A549 treated with dexamethasone at 1 μM for 4 hours (cell line): ENCODE results near the gene WWOX. TPM values are rescaled to one million over a fixed set of nuclear protein-coding genes. Genes with fewer than 3 reads are reported as not detected.

ENCODE experiments used
- total RNA-seq: library from RNA; stranded (reverse); fragments of 200-300 nt; extraction: Qiagen RNA extraction; gene quantifications from 5 replicates; pipeline ENCODE4 v1.2.3, GENCODE V29; 2022

Gene WWOX
- 12.0 to 17.6 TPM (median 14.3 TPM) in 5 replicates for total RNA-seq

GRCh38 chr16:78099271-78100111 is at the start of gene WWOX:
TSS of gene WWOX (plus strand) at chr16:78099654.

Other genes with a start within 250 kb of the WWOX start
- not detected in 5 replicates for gene CLEC3A, start 77.1 kb upstream of the WWOX start, total RNA-seq